Stimulated activated naive CD8-positive, alpha-beta T cell treated with anti-CD3 and anti-CD28 coated beads, Interleukin-15, amount 100 ng/mL, for 72 hours (primary cell): ENCODE results near the gene NFS1.
A peak's percentile ranks its signal among the peaks of the same experiment; 100 is the strongest.

ENCODE experiments used
- ATAC-seq: fragments of 150-1000 bp; cut with Tn5 transposase; 2 replicates; pipeline ENCODE4 v1.10.0; 2021; ENCODE audit warnings: mild to moderate bottlenecking, moderate library complexity
- DNase-seq, 2 donors: peaks; one replicate each; pipeline ENCODE4 v3.0.0; 2021 to 2022
- H3K27ac Mint-ChIP-seq, 2 donors: one replicate each; pipeline ENCODE4 v1.8.0; 2022; ENCODE audit warnings: mild to moderate bottlenecking in 2 of 2, mixed read lengths in 2 of 2, moderate library complexity in 2 of 2
- H3K27me3 Mint-ChIP-seq: one replicate; pipeline ENCODE4 v1.8.0; 2022; ENCODE audit warnings: mixed read lengths
- H3K4me1 Mint-ChIP-seq: one replicate; pipeline ENCODE4 v1.8.0; 2022; ENCODE audit warnings: mild to moderate bottlenecking, mixed read lengths
- H3K4me3 Mint-ChIP-seq, 2 donors: one replicate each; pipeline ENCODE4 v1.8.0; 2022; ENCODE audit warnings: mild to moderate bottlenecking in 2 of 2, mixed read lengths in 2 of 2, moderate library complexity in 1 of 2
- H3K9me3 Mint-ChIP-seq, 2 donors: one replicate each; pipeline ENCODE4 v1.8.0; 2022; ENCODE audit warnings: mixed read lengths in 2 of 2

The NFS1 gene

DNA sequence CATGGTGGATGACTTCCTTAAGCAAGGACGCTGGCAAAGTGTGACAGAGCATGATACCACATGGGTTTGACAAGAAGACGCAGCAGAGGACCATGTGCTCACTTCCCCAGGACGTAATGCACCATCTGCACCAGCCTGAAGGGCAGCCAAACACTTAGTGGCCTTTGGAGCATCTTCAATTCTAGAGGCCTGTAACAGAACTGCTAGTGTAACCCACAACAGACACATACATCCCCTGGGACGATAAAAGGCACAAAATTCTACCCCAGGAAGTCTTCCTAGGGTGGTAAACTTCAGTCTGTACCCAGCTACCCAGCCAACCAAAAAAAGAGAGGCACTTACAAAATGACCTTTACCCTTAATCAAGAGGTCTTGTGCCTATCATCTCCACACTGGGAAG, 25.3 kb downstream of the NFS1 start:
- H3K27me3 Mint-ChIP-seq = no peaks in the 10 kb centered on the region
- H3K27ac Mint-ChIP-seq = no peak overlapping the region
- no peaks in the 10 kb centered on the region for H3K9me3 Mint-ChIP-seq
- no peak overlapping the region for H3K4me3 Mint-ChIP-seq
- ATAC-seq (no peak), DNase-seq (peak in 1 of 2 donors; percentile 1)
- no peaks in the 10 kb centered on the region for H3K4me1 Mint-ChIP-seq

DNA sequence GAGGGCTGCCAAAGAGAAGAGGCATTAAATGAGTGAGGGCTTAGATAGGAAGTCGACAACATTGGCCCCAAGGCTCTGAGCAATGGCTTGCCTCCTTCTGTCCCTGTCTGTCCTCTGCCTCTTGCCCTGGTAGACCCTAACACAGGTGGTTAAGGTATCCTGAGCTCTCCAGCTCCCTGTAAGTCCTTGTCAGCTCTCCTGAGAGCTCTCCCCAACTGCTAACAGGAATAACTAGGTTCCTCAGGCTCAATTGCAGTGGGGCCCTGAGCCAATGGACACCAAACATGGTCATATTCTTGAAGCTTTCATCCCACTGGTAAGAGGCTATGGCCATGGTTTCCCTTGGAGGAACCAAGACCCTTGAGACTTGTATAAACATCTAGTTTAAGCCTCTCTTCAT, 29.5 kb downstream of the NFS1 start:
- Mint-ChIP-seq H3K27ac (no peak overlapping the region), H3K9me3 (no peaks in the 10 kb centered on the region), H3K27me3 (no peaks in the 10 kb centered on the region), H3K4me3 (no peak overlapping the region), H3K4me1 (peaks cover 6% of the 10 kb centered on the region)
- DNase-seq = no peak
- ATAC-seq = no peak

DNA sequence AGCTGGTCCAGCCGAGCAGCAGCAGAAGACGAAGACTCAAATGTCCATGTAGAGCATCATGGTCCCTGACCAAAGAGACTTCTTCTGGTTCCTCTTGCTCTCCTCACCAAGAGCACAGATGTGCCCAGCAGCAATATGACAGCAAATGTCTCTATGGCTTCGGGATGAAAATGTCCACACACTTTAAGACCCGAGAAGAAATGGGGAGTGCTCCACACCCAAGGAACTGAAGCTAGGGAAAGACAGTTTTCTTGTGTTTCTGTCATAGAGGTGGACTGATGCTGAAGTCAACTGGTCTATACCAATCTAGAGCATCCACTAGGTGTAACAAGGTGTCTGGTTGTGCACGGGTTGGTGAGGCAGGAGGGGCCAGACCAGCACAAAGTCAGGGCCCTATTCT, 29.9 kb downstream of the NFS1 start:
- Mint-ChIP-seq H3K4me1 (peaks cover 7% of the 10 kb centered on the region), H3K4me3 (no peak overlapping the region), H3K27ac (no peak overlapping the region), H3K27me3 (no peaks in the 10 kb centered on the region), H3K9me3 (no peaks in the 10 kb centered on the region)
- DNase-seq (no peak), ATAC-seq (no peak)

DNA sequence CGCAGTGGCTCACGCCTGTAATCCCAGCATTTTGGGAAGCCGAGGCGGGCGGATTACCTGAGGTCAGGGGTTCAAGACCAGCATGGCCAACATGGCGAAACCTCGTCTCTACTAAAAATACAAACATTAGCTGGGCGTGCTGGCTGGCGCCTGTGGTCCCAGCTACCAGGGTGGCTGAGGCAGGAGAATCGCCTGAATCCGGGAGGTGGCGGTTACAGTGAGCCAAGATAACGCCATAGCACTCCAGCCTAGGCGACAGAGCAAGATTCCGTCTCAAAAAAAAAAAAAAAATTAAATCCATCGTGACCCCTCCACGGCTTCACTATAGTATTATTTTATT, 33.2 kb downstream of the NFS1 start:
- peak overlapping the region in 1 of 2 donors; percentile 10 for H3K4me3 Mint-ChIP-seq

DNA sequence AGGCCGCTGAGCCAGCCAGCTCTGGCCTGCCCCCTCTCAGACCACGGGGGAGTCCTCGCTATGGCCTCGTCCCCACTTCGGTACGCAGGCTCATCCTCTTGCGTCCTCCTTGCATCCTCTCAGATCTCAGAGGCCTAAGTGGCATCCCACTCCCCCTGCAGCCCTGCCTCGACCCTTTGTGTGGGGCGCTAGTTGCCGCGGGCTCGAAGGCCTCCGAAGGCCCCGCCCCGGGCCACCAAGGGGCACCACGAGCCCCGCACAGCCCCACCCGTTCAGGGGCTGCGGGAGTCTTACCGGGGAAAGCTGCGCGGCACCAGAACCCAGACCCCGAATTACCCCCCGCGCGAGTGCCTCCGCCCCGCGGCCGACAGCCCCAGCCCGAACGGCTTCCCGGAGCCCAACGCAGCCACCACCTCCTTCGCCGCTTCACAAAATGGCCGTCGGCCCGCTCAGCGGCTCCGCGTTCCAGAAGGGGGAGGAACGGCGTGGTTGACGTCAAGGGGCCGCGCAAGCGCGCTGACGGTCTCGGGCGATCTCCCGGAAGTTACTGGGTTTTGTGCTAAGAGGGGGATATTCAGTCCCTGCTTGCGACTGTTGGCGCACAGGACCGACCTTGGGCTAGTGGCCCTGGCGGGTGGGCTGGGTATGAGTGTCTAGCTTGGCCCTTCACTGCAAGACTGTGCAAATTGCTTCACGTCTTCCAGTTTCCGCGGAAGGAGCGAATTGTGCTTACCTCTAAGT, 34.5 kb downstream of the NFS1 start, which contains the start of the genes CPNE1 and RBM12:
Gene CPNE1, minus strand, starts transcription at position 435 of the 741 bp plus-strand sequence. CDS start 31,977 bp downstream, outside the sequence.
Gene RBM12, minus strand, starts transcription at position 435 of the 741 bp plus-strand sequence. CDS start 9,578 bp downstream, outside the sequence.
- no peaks in the 10 kb centered on the region for H3K27me3 Mint-ChIP-seq
- H3K9me3 Mint-ChIP-seq = no peaks in the 10 kb centered on the region
- peak; percentile 86 for ATAC-seq
- peak; percentile 95 for DNase-seq
- H3K27ac Mint-ChIP-seq = peak within 1 kb of the TSS; percentile 94 to 99
- peak within 1 kb of the TSS; percentile 92 to 98 for H3K4me3 Mint-ChIP-seq
- peaks cover 32% of the 10 kb centered on the region for H3K4me1 Mint-ChIP-seq

More for the DNA sequence above, 33.2 kb downstream of the NFS1 start:
- H3K27me3 Mint-ChIP-seq = no peaks in the 10 kb centered on the region
- H3K27ac Mint-ChIP-seq = no peak overlapping the region
- no peak for DNase-seq
- H3K4me1 Mint-ChIP-seq = peaks cover 19% of the 10 kb centered on the region
- H3K9me3 Mint-ChIP-seq = no peaks in the 10 kb centered on the region
- ATAC-seq = no peak

DNA sequence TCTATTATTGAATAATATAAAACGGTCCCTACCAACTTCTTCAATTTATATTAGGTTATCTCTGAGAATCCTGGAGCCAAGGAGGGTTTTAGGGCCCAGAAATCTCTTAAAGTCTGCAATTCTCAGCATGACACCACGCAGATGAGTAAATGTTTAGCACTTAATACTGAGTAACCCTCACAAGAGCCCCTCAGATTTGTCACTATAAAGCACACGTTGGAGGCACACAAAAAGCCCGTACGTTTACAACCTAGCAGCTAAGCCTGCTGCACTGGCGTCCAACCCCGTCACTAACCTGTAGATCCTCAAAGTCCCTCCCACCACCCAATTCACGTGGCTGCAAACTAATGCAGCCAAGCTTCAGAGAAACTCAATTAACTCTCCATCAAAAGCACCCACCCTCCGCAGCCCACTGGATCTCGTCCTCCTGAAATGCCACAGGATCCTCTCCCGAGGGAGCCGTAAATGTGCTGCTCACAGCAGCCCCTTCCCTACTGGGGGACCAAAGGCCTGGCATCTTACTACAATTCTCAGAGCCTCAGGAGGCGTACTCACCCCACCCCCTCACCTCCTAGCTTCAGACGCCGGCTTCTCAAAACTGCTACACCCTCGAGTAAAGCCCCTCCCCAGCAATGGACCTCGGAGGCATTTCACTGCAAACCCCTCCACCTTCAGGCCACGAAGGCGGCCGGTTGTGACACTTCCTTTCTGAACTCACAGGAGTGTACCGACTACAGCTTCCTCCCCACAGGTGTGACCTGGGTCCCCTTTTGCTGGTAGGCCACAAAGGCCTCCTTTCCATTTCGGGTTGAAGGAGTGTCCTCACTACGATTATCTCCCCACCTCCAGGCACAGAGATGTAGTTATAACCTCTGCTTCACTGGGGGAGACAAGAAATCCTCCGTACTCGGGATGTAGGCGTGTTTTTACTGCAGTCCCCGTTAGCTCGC, 35.4 kb downstream of the NFS1 start:
- Mint-ChIP-seq H3K9me3 (no peaks in the 10 kb centered on the region), H3K4me3 (peak overlapping the region; percentile 92 to 98), H3K27me3 (no peaks in the 10 kb centered on the region), H3K27ac (peak overlapping the region; percentile 94 to 99), H3K4me1 (peaks cover 40% of the 10 kb centered on the region)
- DNase-seq (peak; percentile 75 to 83), ATAC-seq (peak; percentile 71)

DNA sequence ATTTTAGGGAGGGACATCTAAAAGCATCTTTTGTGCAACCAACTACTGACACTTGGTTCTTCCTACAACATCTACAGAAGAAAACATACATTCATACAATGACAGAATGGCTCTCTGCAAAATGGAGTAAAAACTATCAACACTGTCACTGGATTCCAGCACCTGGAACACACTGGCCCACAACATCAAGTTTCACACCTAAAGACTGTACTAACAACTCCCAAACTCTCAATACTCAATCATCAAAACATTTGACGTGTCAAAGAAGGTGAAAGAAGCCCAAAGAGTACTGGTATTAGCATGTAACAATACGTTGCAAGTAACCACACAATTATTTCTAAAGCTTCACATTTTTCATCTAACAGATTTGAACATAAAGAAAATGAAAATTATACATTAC, 36.6 kb downstream of the NFS1 start:
- H3K4me3 Mint-ChIP-seq = peak overlapping the region; percentile 92 to 98
- no peaks in the 10 kb centered on the region for H3K9me3 Mint-ChIP-seq
- peak overlapping the region; percentile 94 to 99 for H3K27ac Mint-ChIP-seq
- peaks cover 48% of the 10 kb centered on the region for H3K4me1 Mint-ChIP-seq
- H3K27me3 Mint-ChIP-seq = no peaks in the 10 kb centered on the region
- peak in 1 of 2 donors; percentile 23 for DNase-seq
- ATAC-seq = no peak

DNA sequence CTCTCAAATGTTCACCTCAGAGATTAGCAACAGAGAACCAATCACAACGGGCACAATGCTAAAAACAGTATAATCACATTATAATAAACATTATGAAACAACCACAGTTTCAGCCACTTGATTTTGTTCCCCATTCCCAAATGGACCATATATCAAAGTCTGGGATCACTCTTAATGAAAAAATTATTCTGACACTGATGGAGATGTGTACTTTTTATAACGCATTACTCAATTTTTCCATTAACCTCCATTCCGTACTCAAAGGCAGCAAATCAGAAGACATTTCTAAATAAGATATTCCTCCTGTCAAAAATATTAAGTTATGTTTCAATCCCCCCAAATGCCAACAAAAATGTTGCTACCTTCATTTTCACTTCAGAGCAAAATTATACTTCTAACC, 37.2 kb downstream of the NFS1 start:
- Mint-ChIP-seq H3K4me1 (peaks cover 54% of the 10 kb centered on the region), H3K9me3 (no peaks in the 10 kb centered on the region), H3K27ac (peak overlapping the region; percentile 94 to 99), H3K4me3 (peak overlapping the region; percentile 92 to 98), H3K27me3 (no peaks in the 10 kb centered on the region)
- DNase-seq = no peak
- no peak for ATAC-seq

DNA sequence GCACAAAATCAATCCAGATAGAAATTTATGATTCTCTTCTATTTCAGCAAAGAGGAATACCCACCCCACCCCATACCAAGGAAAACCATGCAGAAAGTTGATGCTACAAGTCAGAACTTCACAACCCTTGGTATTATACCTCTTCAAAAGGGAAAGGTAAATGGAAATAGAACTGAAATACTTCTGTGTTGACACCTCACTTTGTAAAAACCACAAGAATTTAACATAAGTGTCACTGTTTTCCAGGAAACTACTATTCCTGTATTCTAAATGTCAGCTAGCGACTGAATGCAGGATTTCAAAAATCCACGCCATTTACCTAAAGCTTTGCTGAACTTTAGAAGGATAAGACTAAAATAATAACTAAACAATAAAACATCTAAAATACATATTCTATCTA, 38.1 kb downstream of the NFS1 start:
- no peak for ATAC-seq
- Mint-ChIP-seq H3K27ac (peak overlapping the region; percentile 93 to 94), H3K27me3 (no peaks in the 10 kb centered on the region), H3K4me1 (peaks cover 62% of the 10 kb centered on the region), H3K9me3 (no peaks in the 10 kb centered on the region), H3K4me3 (peak overlapping the region; percentile 92 to 98)
- DNase-seq = no peak

DNA sequence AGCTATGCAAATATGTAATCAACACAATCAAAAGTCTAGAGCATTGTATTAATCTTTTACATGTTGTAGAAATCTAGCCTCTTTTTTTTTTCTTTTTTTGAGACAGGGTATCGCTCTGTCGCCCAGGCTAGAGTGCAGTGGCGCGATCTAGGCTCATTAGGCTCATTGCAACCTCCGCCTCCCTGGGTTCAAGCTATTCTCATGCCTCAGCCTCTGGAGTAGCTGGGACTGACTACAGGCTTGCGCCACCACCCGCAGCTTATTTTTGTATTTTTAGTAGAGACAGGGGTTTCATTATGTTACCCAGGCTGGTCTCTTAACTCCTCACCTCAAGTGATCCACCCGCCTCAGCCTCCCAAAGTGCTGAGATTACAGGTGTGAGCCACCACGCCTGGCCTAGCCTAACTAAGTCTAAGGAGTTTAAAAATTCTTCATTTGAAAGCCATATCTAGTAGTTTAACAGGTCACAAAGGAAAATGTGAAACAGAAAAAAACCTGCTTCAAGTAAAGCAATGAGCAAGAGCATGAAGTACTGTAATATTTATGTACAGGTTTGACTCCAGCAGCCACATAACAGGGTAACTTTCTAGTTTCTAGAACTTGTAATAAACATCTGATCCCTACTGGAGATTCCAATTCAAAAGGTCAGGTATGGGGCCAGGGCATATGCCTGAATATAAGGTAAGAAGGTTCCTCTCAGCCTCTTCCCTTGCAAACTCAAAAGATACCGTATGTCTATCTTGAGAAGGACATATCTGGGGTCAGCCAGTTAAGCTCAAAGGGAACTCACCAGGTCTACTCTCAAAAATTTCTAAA, 38.8 kb downstream of the NFS1 start:
- DNase-seq = peak; percentile 14 to 26
- H3K4me1 Mint-ChIP-seq = peaks cover 62% of the 10 kb centered on the region
- no peaks in the 10 kb centered on the region for H3K9me3 Mint-ChIP-seq
- peak overlapping the region; percentile 92 to 98 for H3K4me3 Mint-ChIP-seq
- peak; percentile 36 for ATAC-seq
- H3K27me3 Mint-ChIP-seq = no peaks in the 10 kb centered on the region
- peak overlapping the region; percentile 93 to 94 for H3K27ac Mint-ChIP-seq

DNA sequence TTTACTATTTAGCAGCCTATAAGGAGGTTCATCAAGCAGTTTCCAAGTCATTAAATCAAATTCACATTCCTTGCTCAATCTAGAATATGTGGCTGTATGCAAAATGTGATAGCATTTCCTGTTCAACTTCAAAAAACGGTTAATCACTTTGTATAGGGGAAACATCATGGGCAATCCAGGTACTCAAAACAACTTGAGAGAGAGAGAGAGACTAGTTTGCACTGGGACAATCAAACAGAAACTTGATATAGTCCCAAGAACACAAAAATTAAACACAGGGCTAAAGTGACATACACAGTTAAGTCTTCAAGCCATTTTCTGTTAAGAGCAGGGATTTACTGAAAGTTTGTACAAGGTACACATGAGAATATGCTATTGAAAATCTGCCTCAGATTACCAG, 41.9 kb downstream of the NFS1 start:
- Mint-ChIP-seq H3K27ac (peak overlapping the region in 1 of 2 donors; percentile 28), H3K4me3 (peak overlapping the region; percentile 16 to 62), H3K27me3 (no peaks in the 10 kb centered on the region), H3K4me1 (peaks cover 56% of the 10 kb centered on the region), H3K9me3 (no peaks in the 10 kb centered on the region)
- DNase-seq (no peak), ATAC-seq (no peak)

DNA sequence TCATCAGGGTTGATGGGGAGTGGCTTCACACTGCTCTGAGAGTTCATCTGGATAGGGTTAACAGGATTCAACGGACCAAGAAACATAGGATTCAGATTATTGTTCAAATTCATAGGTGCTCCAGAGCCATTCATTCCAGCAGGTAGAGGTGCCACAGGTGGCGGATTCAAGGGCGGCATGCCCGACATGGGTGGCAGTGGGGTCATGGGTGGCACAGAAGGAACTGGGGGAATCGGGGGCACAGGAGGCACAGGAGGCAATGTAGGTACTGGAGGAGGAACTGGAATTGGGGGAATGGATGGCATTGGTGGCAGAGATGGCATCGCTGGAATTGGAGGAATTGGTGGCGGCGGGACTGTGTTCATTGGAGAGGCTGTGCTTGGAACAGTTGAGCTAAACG, 44.7 kb downstream of the NFS1 start:
- no peaks in the 10 kb centered on the region for H3K27me3 Mint-ChIP-seq
- no peak overlapping the region for H3K27ac Mint-ChIP-seq
- H3K4me3 Mint-ChIP-seq = no peak overlapping the region
- no peak for DNase-seq
- H3K4me1 Mint-ChIP-seq = peaks cover 56% of the 10 kb centered on the region
- no peak for ATAC-seq
- H3K9me3 Mint-ChIP-seq = no peaks in the 10 kb centered on the region

DNA sequence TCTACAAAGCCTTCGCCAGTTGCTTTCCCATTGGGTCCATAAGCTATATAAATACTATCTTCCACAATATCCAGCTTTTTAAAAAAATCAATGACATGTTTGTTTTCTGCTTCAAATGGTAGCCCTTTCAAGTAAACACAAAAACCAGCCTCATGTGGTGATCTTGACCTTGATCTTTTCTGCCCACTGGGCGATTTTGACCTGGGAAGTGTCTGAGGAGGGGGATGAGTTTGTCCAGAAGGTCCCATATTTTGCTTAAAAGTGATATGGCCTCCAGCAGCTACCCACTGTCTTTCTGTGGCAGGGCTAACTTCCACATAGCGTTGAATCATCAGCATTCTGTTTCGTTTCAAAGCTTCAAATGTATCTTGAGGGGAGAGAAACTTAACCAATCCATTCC, 45.3 kb downstream of the NFS1 start:
- no peak overlapping the region for H3K4me3 Mint-ChIP-seq
- H3K9me3 Mint-ChIP-seq = no peaks in the 10 kb centered on the region
- no peak overlapping the region for H3K27ac Mint-ChIP-seq
- peaks cover 52% of the 10 kb centered on the region for H3K4me1 Mint-ChIP-seq
- DNase-seq = no peak
- no peaks in the 10 kb centered on the region for H3K27me3 Mint-ChIP-seq
- ATAC-seq = no peak

DNA sequence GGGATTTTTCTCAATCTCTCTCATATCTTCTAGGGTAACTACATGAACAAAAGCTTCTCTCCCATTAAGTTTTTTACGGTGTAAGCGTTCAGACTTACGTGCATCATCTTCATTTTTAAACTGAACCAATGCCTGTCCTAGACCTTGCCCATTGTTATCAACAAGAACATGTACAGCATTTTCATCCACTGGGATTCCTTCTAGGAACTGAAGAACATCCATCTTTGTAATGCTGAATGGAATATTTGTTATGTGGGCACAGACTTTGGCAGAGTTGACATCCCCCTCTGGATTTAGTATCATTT, 45.8 kb downstream of the NFS1 start:
- no peak overlapping the region for H3K27ac Mint-ChIP-seq
- H3K9me3 Mint-ChIP-seq = no peaks in the 10 kb centered on the region
- H3K4me3 Mint-ChIP-seq = no peak overlapping the region
- ATAC-seq (no peak), DNase-seq (no peak)
- no peaks in the 10 kb centered on the region for H3K27me3 Mint-ChIP-seq
- H3K4me1 Mint-ChIP-seq = peaks cover 50% of the 10 kb centered on the region

DNA sequence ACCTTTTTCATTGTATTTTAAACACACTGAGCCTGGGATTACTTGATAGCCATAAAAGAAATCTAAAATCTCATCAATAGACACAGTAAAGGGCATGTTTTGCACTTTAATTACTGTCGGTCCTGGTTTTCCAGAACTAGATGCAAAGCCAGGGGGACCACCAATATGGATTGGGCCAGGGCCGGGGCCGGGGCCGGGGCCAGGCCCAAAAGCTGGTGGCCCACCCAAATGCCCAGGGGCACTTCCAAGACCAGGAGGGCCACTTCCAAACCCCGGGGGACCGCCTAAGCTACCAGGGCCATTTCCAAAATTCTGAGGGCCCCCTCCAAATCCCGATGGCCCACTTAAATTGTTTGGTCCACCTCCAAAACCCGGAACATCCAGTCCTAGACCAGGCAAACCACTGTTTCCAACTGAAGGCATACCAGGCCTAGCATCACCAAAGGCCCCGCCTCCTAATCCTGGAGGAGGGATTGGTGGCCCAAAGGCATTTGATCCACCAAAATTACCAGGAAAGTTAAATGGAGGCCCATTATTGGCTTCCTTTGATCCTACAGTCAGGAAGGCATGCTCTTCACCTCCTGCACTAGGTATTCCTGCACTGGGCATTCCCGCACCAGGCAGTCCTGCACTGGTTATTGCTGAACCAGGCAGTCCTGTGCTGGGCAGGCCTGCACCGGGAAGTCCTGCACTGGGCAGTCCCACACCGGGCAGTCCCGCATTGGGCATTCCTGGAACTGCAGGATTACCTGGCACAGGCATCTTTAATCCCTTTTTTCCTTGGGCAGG, 46.3 kb downstream of the NFS1 start:
- Mint-ChIP-seq H3K27ac (no peak overlapping the region), H3K4me3 (no peak overlapping the region), H3K9me3 (no peaks in the 10 kb centered on the region), H3K27me3 (no peaks in the 10 kb centered on the region), H3K4me1 (peaks cover 54% of the 10 kb centered on the region)
- ATAC-seq (no peak), DNase-seq (no peak)
